ELR (cell line): ENCODE measurements around the gene NOVA2.

Experiments used
- DNase-seq: peaks from one replicate; pipeline ENCODE4 v3.0.0-alpha.2; 2015; ENCODE audit warnings: low read depth

Gene NOVA2

DNA sequence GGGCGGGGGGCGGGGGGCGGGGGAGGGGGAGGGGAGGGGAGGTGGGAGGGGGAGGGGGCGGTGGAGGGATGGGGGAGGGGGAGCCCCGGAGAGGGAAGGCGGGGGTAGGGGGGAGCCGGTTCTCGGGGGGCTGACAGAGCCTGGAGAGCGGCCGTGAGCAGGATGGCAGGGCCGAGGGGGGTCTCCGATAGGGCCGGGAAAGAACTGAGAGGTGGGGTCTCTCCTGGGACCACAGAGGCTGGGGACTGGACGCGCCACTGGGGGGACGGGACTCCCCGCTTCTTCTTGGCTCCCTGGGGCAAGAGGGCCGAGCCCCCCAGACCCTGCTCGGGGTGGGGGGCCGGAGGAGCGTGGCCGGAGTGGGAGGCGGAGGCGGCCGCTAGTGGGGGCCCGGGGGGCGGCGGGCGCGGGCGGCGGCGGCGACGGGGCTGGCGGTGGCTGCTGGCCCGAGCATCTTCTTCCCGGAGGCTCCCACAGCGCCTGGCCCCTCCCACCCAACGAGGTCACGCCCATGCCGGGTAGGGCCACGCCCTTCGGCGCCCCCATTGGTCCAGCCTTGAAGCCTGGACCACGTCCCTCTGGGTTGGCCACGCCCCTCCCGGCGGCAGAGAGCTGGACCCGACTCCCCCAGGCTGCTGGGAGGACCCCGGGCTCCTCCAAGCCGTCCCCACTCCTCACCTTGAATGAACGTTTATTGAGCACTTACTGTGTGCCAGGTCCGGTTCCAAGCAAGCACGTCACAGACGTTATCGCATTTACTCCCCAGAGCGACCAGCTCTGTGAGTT is at the start of gene NOVA2:
TSS of gene NOVA2 (minus strand) at position 313 of the 786 bp plus-strand sequence. CDS start 514 bp downstream, outside the sequence.
- peak; percentile 52 for DNase-seq

DNA sequence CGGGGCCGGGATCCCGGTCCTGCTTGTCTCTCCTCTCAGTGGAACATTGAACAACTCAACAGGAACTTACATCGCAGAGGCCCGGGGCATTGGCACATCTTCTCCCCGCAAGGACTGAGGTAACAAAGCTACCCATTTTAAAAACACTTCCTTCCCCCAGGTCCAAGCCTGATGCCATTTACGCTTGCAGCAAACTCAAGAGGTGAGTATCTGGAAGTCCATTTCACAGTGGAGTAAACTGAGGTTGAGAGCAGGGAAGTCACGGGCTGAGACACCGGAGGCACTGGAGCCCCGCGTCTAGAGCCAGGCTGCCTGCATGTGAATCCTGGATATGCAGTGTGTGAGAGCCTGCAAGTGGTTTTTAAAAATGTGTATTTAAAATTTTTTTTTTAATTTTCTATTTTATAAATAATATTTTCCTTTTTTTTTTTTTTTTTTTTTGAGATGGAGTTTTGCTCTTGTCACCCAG is 49.7 kb upstream of the NOVA2 start:
- DNase-seq: no peak

- DNase-seq: no peak
Observed at GRCh38 chr19:46022431-46023310, 49.0 kb upstream of the NOVA2 start, which contains the start of gene PGLYRP1. Gene PGLYRP1, minus strand, starts transcription at chr19:46023053. Its CDS starts 32 bp downstream, at chr19:46023021.

DNA sequence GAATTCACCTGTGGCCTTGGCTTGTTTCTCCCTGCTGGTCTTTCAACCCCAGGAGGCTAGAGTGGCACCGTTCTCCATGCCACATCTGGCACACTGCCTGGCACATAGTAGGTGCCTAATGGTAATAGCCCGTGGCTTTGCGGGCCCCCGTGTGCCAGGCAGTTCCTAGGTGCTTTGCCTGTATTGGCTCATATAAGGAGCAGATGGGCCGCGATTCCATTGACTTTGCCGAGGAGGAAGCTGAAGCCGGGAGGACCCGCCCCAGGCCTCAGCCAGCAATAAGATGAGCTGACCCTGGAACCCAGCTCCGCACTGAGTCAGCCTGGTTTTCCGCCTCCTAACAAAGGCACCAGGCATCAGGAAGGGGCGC is 48.4 kb upstream of the NOVA2 start:
- peak; percentile 13 for DNase-seq

DNA sequence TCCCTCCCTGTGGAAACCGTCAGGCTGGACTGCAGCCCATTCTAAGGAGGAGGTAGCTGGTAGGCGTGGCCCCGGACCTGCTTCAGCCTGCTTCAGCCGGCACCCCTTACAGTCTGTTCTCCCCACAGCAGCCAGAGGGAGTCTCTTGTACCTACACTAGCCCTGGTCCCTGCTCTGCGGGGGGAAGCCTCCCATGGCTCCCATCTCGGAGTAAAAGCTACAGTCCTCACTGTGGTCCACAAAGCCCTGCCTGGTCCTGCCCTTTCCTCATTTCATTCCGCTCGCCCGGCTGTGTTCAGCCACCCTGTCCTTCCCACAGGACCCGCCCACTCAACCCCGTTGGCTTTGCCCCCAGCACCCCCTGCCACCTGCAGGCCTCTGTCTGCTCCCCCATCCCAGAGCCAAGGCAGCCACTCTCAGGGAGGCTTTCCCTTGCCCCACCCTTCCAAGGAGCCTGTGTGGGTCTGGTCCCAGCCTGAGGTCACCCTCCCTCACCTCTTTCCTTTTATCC is 47.9 kb upstream of the NOVA2 start:
- DNase-seq: no peak

GRCh38 chr19:46020819-46021125 is 47.1 kb upstream of the NOVA2 start:
- no peak for DNase-seq

DNA sequence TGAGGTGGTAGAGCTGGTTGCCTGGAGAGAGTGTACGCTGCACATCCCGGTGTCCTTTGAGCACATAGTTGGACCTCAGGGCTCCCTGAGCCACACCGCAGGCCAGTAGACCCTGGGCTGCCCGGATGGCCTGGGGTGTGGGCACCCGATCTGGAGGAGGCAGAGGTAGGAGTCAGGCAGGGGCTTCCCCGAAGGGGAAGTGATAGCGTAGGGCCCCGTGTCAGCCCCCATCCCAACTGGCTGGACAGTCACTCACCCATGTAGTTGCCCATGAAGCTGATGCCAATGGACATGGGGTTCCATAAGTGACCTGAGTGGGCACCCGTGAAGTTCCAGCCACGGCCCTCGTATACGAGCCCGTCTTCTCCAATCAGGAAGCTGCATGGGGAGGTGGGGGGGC is 45.6 kb upstream of the NOVA2 start:
- DNase-seq: no peak

GRCh38 chr19:46018729-46019251 is 45.1 kb upstream of the NOVA2 start:
- DNase-seq: no peak

DNA sequence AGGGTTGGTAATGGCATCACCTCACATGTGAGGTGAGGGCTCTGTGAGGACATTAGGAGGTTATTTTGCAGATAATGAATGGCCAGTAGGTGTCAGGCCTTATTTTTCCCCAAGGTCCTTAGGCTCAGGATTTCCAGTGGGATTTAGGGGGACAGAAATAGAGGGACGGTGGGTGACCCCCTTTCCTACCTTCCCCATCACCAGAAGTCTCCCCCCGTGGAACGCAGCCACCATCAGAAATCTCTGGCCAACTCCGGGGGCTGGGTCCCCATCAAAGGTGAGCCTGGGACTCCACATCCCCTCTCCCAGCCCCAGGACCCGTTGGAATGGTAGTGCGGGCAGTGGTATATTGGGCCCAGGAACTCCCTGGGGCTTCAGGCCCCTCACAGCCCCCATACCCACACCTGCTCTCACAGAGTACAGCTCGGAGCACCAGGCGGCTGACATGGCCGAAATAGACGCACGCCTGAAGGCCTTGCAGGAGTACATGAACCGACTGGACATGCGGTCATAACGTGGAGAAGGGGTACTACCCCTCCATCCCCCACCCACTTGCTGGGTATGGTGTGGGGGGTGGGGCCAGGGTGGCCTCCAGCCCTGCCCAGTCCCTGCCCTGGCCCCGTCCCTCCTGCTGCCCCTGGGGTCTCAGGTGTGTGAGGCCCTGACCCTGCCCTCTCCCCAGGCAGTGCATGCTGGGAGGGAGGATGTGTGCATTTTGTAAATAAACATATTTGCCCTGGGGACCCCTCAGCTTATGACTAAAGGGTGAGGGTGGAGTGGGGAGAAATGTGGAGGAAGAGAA is 44.4 kb upstream of the NOVA2 start:
- DNase-seq: no peak

DNA sequence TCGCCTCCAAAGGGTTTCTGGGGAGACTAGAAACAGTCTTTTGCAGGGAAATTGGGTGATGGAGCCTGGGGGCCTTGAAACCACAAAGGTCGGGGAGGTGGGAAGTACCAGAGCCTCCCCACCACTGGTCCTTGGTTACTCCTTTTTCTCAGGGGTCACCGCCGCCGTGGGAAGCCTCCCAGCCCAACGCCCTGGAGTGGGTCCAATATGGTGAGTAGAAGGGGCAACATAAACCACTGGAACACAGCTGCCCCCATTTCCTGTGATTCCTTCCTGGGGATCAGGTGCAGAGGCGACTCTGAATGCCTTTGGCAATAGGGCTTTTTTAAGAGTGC is 43.4 kb upstream of the NOVA2 start:
- DNase-seq: no peak

GRCh38 chr19:46016426-46017094 is 42.9 kb upstream of the NOVA2 start:
- DNase-seq: peak; percentile 82

DNA sequence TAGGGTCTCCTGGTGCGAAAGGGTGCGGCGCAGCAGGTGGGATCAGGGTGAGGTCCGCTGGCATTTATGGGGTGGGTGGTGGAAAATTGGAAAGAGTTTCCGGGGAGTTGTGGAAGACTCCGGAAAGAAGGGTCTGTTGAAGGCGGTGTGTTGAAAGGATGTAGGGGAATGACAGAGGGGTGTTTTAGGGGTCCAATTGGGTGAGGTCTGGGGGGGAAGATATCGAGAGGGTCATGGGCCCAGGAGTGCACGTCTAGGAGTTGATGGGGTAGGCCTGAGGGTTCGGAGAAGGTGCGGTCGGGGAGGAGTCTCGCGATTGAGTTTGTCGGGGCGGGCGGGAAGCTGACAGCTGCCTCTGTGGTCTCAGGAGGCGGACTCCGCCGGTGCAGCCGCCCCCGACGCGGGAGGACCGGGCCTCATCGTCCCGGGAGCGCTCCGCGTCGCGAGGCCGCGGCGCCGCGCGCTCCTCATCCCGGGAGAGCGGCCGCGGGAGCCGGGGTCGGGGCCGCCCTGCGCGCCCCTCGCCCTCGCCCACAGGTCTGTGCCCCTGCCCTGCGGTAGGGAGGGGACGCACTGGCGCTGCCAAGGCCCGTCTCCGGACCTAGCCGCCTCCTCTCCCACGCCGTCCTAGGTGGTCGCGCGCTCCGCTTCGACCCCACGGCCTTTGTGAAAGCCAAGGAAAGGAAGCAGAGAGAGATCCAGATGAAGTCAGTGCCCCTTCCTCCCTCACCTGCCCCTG is 42.2 kb upstream of the NOVA2 start:
- DNase-seq: no peak

DNA sequence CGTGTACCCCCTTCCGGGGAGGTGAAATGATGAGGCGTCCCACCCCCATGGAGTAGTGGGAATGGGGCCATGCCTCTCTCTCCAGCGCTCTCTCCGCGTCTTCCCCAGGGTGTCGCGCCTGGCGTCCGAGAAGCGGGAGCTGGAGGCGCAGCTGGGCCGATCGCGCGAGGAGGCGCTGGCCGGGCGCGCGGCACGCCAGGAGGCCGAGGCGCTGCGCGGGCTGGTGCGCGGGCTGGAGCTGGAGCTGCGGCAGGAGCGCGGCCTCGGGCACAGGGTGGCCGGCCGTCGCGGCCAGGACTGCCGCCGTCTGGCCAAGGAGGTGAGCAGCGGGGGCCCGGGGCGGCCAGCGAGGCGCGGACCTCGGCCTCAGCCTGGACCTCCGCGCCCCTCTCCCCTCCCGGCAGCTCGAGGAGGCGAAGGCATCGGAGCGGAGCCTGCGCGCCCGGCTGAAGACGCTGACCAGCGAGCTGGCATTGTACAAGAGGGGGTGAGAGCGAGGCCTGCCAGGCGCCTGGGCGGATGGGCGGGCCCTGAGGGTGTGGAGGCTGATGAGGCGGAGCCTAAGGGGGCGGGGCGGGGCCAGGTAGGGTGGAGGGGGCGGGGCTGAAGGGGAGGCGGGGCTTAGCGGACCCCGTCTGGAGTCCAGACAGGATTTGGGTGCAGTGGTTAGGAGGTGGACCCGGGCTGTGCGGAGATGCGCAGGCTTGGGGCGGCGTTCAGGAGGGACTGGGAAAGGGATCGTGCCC is 41.4 kb upstream of the NOVA2 start:
- peak; percentile 36 for DNase-seq

DNA sequence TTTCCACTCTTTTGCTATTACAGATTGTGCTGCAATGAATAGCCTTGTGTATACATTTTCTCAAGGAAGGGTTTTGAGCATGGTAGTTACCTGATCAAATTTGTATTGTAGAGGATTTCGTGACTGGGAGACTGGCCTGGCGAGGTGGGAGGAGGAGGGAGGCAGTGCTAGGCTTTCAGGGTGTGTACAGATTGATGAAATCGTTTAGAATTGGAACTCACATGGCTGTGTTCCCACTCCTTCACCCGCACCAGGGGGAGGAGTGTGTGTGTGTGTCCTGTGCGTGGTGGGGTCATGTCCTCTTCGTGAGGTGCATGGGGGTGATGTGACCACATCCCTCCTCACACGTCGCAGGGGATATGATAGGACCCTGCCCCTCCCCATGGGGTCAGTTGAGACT is 40.9 kb upstream of the NOVA2 start:
- no peak for DNase-seq

- DNase-seq: peak; percentile 64
Observed at GRCh38 chr19:46009530-46010510, 36.2 kb upstream of the NOVA2 start.

DNA sequence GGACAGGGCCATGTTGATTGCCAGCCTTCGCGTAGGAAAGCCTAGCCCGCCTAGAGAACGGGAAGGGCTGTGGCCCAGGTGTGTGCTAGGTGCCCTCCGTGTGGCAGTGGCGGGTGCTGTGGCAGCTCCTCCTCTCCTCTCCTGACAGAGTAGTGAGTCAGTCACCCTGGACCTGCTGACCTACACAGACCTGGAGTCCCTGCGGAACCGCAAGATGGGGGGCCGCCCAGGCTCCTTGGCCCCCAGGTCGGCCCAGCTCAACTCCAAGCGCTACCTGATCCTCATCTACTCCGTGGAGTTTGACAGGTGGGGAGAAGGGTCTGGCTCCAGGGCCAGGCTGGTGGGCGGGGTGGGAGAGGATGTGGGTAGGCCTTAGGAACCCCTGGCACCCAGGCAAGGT is 32.7 kb upstream of the NOVA2 start:
- no peak for DNase-seq

- DNase-seq: no peak
Observed at GRCh38 chr19:46002678-46003275, 29.1 kb upstream of the NOVA2 start.

GRCh38 chr19:46000491-46001246 is 27.0 kb upstream of the NOVA2 start:
- no peak for DNase-seq
